GM10248 (cell line): Measurements from ENCODE around the gene ASB3.
"Not testable (repeated sequence)": the region's sequence is repeated elsewhere in the genome, so short reads cannot be mapped to it uniquely, and the experiment has no call there.

ENCODE experiments used
- CTCF ChIA-PET: fragments of 300-600 bp; sonication (Branson Sonifier 250); formaldehyde crosslinking; extraction: SDS; loops from one replicate; lab custom pipeline; 2021; ENCODE audit warnings: antibody characterized with exemption; lab: Yijun Ruan, JAX
- POLR2A ChIA-PET: fragments of 350-650 bp; sonication (Branson Sonifier 250); formaldehyde crosslinking; extraction: SDS; loops from one replicate; lab custom pipeline; 2020; ENCODE audit warnings: antibody characterized with exemption; lab: Yijun Ruan, JAX
- DNase-seq: peaks from one replicate; pipeline ENCODE4 v3.0.0; 2012; ENCODE audit errors: extremely low spot score
- TF ChIP-seq, protein P1 (sequence below): IDR thresholded peaks from 2 replicates; pipeline ENCODE4 v1.5.1; 2012; ENCODE audit warnings: mild to moderate bottlenecking, low read depth; ENCODE audit errors: extremely low read depth, missing control alignments, control extremely low read depth

ASB3 gene

DNA sequence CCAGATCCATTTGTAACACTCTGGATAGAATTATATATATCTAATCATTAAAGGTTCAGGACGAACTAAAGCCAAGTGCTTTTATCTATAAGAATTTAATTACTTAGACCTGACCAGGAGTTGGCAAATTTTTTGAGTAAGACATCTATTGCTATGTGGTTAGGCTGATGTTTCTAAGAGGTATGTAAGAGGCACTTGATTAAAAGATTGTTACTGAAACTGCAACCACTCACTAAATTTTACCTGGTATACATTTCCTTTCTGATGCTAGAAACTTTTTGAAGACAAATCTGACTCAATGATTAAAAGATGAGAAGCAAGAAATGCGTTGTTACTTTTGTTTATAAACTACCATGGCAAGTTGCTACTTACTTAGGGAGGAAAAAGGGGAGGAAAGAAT is 95.9 kb downstream of the ASB3 start:
- TF ChIP-seq, protein P1, sequence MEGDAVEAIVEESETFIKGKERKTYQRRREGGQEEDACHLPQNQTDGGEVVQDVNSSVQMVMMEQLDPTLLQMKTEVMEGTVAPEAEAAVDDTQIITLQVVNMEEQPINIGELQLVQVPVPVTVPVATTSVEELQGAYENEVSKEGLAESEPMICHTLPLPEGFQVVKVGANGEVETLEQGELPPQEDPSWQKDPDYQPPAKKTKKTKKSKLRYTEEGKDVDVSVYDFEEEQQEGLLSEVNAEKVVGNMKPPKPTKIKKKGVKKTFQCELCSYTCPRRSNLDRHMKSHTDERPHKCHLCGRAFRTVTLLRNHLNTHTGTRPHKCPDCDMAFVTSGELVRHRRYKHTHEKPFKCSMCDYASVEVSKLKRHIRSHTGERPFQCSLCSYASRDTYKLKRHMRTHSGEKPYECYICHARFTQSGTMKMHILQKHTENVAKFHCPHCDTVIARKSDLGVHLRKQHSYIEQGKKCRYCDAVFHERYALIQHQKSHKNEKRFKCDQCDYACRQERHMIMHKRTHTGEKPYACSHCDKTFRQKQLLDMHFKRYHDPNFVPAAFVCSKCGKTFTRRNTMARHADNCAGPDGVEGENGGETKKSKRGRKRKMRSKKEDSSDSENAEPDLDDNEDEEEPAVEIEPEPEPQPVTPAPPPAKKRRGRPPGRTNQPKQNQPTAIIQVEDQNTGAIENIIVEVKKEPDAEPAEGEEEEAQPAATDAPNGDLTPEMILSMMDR: no peak
- CTCF ChIA-PET: interaction anchor here (0.7 to 1.6 kb wide), 2 partner anchors 13 to 66 kb away, joined by 3 read pairs; no protein-coding TSS in a partner anchor
- no peak for DNase-seq
- POLR2A ChIA-PET: no interaction called here

DNA sequence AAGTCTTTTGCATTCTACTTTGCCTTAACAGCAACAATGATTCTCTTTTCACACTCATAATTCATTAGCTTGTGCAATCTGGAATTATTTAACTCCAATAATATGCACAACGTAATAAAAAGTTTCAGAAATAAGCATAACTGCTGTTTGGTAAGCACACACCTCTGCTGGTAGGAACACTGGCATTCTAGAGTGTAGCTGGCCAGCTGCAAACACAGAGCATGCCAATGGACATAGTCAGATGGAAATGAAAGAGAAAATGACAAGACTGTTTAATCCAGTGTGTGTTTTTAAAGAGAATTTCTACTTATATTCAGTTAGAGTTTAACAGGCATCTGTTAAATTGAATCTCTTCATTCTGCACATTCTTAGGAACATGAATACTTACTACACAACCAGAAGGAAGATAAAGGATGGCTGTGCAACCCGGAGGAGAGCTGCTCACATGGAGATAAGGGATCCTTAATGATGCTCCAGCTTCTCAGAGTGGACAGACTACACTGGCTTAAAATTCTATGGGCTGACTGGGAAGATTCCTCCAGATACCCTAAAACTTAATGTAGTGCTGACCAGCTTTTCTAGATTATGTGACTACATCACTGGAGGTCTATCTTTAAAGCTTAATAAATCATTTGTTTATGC is 113.8 kb downstream of the ASB3 start:
- DNase-seq: no peak
- CTCF ChIA-PET: interaction anchor here (1.1 to 1.4 kb wide), 4 partner anchors 9 to 15 kb away, joined by 3 to 7 read pairs (median 5); no protein-coding TSS in a partner anchor
- POLR2A ChIA-PET: no interaction called here
- TF ChIP-seq, protein P1: no peak

DNA sequence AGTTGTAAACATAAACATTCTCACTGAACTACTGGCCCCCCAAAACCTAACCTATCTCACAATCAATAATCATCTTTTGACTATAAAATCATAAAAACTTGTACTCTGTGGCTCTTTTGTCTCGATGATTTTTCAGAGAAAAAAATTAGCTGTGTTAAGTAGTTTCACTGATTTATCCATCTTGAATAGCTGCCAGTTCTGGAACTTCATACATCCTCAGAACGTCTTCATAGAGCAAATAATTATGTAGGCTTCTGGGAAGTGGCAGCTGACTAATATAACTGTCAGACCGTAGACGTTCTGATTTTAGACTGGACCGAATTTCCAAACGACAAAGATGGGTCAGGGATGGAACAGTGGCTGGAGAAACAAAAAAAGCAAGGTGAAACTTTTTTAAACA is 116.4 kb downstream of the ASB3 start:
- TF ChIP-seq, protein P1: no peak
- POLR2A ChIA-PET: no interaction called here

DNA sequence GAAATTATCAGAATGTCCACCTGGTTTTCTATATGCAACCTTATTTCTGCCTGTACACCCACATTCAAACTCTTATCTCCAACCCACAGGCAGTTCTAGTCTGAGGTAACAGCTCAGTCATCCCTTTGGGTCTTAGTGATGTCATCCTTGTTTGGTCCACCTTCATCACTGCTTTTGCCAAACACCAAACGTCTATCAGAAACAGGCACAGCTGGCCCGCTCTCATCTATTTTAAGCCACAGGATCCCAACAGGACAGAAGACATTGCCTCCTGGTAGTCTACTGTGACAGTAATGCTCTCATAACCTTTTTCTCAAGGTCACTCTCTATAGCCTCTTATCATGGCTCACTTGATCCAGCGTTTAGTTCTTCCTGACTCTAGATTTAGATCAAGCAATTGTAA is 118.1 kb downstream of the ASB3 start:
- TF ChIP-seq, protein P1: no peak
- ChIA-PET CTCF (interaction anchor here (0.8 kb wide), 1 partner anchor 13 kb away, joined by 3 read pairs; no protein-coding TSS in a partner anchor), POLR2A (no interaction called here)
- no peak for DNase-seq

More for the DNA sequence above, 116.4 kb downstream of the ASB3 start:
- no peak for DNase-seq
- CTCF ChIA-PET: no interaction called here

DNA sequence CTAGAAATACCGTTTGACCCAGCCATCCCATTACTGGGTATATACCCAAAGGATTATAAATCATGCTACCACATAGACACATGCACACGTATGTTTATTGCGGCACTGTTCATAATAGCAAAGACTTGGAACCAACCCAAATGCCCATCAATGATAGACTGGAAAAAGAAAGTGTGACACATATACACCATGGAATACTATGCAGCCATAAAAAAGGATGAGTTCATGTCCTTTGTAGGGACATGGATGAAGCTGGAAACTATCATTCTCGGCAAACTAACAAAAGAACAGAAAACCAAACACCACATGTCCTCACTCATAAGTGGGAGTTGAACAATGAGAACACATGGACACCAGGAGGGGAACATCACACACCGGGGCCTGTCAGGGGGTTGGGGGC is 119.6 kb downstream of the ASB3 start:
- POLR2A ChIA-PET: not testable (repeated sequence)

DNA sequence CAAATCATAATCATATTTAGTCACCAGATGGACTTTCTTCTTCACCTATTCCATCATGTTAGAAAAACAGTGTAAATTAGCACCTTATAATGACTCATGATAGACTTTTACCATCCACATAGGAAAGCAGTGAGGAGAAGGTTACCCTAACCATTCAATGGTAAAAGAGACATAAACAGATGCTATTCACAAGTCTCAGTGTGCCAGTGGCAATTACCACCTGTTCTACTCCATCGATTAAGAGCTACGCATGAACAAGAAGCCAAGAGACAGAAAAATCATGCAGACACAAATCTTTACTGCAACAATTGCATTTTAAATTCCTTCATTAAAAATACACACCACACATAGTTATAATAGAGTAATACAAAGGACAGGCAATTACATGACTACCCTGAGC is 125.9 kb downstream of the ASB3 start:
- TF ChIP-seq, protein P1: no peak
- POLR2A ChIA-PET: no interaction called here
- DNase-seq: no peak
- CTCF ChIA-PET: no interaction called here

More for the DNA sequence above, 119.6 kb downstream of the ASB3 start:
- DNase-seq, CTCF ChIA-PET: not testable (repeated sequence)

DNA sequence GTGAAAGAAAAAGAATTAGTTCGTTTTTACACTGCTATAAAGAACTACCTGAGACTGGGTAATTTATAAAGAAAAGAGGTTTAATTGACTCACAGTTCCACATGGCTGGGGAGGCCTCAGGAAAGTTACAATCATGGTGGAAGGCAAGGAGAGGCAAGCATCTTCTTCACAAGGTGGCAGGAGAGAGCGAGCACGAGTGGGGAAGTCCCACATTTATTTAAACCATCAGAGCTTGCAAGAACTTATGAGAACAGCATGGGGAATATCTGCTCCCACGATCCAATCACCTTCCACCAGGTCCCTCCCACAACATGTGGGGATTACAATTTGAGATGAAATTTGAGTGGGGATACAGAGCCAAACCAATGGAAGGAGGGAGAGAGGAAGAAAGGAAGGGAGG is 128.3 kb downstream of the ASB3 start:
- DNase-seq, POLR2A ChIA-PET: not testable (repeated sequence)
- CTCF ChIA-PET: interaction anchor here (1.8 kb wide), 1 partner anchor 15 kb away, joined by 7 read pairs; no protein-coding TSS in a partner anchor
